ENCODE results near the gene MTRF1. TPM values are rescaled to one million over a fixed set of nuclear protein-coding genes. Genes with fewer than 3 reads are reported as not detected.

The MTRF1 gene
- total RNA-seq, 1 experiment from 2014 or later, result 11.4 TPM

DNA sequence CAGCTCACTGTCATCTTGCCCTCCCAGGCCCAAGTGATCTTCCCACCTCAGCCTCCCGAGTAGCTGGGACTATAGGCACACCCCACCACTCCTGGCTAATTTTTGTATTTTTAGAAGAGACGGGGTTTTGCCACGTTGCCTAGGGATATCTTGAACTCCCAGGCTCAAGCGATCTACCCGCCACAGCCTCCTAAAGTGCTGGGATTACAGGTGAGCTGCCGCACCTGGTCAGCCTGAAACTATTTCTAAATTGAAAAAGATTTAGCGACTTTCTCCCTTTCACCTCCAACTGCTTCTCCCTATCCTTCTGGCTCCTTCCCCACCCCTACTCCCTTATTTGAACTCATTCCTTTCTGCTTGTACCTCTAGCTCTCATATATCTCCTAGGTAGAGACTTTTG lies 27.9 kb upstream of the MTRF1 start:
- no peak for TF ChIP-seq EGR1 (IDR thresholded peaks at IDR 0.05; ENCODE audit: low read depth)
- TF ChIP-seq YY1 (IDR thresholded peaks at IDR 0.05; ENCODE audit: extremely low read depth, insufficient replicate concordance, low read depth, low read length), result no peak
- no peak for TF ChIP-seq SP1 (IDR thresholded peaks at IDR 0.05; ENCODE audit: low read depth)
- no peak for TF ChIP-seq SIN3A (IDR thresholded peaks at IDR 0.05; ENCODE audit: low read depth)
- Histone ChIP-seq H3K36me3 (ENCODE audit: control insufficient read depth in 1 of 2, insufficient read depth in 2 of 2, low read length in 2 of 2) (no peaks in the 10 kb centered on the region), H3K4me3 (replicated peaks in 1 of 2; ENCODE audit: low read depth in 1 of 2, low read length in 2 of 2) (no peak overlapping the region), H3K4me1 (ENCODE audit: control insufficient read depth in 1 of 2, insufficient read depth in 2 of 2, low read length in 2 of 2) (no peaks in the 10 kb centered on the region), H3K27me3 (ENCODE audit: insufficient read depth, low read length) (no peaks in the 10 kb centered on the region), H3K27ac (ENCODE audit: low read depth, low read length) (no peak overlapping the region), H3K9me2 (ENCODE audit: insufficient read depth) (no peaks in the 10 kb centered on the region), H4K20me1 (ENCODE audit: insufficient read depth) (no peaks in the 10 kb centered on the region), H3K9ac (ENCODE audit: low read length) (no peak overlapping the region), H3K79me2 (ENCODE audit: insufficient read depth, low read length) (no peaks in the 10 kb centered on the region), H3K4me2 (ENCODE audit: low read length) (no peak overlapping the region), H3K9me3 (ENCODE audit: control insufficient read depth in 1 of 2, insufficient read depth in 1 of 2, low read depth in 1 of 2, low read length in 2 of 2) (no peaks in the 10 kb centered on the region), H2AFZ (ENCODE audit: low read depth, low read length, poor library complexity, severe bottlenecking) (no peak overlapping the region)
- BruUV-seq (replicated peaks), result no TSS peak
- CTCF ChIA-PET, result no interaction called here
- intact Hi-C loops (cut with micrococcal nuclease), result no loop called here
- ATAC-seq, result no peak
- RAD21 ChIA-PET (ENCODE audit: low non-redundant PET in 1 of 2, low total read pairs in 2 of 2, uncharacterized antibody in 2 of 2, unreplicated experiment in 2 of 2), result no interaction called here
- POLR2A ChIA-PET, result no interaction called here
- no peak for DNase-seq (ENCODE audit: low read depth, low spot score)

DNA sequence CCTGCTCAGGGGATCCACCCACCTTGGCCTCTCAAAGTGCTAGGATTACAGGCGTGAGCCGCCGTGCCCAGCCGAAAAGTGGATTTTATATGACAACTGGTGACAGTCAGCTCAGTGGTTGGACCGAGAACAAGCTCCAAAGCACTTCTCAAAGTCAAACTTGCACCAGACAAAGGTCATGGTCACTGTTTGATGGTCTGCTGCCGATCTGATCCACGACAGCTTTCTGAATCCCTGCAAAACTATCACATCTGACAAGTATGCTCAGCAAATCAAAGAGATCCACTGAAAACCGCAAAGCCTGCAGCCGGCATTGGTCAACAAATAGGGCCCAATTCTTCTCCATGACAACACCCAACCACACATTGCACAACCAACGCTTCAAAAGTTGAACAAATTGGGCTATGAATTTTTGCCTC lies 26.1 kb upstream of the MTRF1 start:
- POLR2A ChIA-PET, result no interaction called here
- peaks cover 3 to 10% of the 10 kb centered on the region in 2 experiments; a peak in 3 of 4 replicates for H3K4me1 ChIP-seq (ENCODE audit: control insufficient read depth in 1 of 2, insufficient read depth in 2 of 2, low read length in 2 of 2)
- no peaks in the 10 kb centered on the region for H3K36me3 ChIP-seq (ENCODE audit: control insufficient read depth in 1 of 2, insufficient read depth in 2 of 2, low read length in 2 of 2)
- H3K9me3 ChIP-seq (ENCODE audit: control insufficient read depth in 1 of 2, insufficient read depth in 1 of 2, low read depth in 1 of 2, low read length in 2 of 2), result no peaks in the 10 kb centered on the region
- H3K4me3 ChIP-seq (replicated peaks in 1 of 2; ENCODE audit: low read depth in 1 of 2, low read length in 2 of 2), result no peak overlapping the region
- no peaks in the 10 kb centered on the region for H4K20me1 ChIP-seq (ENCODE audit: insufficient read depth)
- RAD21 ChIA-PET (ENCODE audit: low non-redundant PET in 1 of 2, low total read pairs in 2 of 2, uncharacterized antibody in 2 of 2, unreplicated experiment in 2 of 2), result no interaction called here
- H3K9ac ChIP-seq (ENCODE audit: low read length), result no peak overlapping the region
- H3K27ac ChIP-seq (ENCODE audit: low read depth, low read length), result no peak overlapping the region
- no peaks in the 10 kb centered on the region for H3K9me2 ChIP-seq (ENCODE audit: insufficient read depth)
- CTCF ChIA-PET, result no interaction called here
- DNase-seq (ENCODE audit: low read depth, low spot score) (no peak), ATAC-seq (no peak)
- intact Hi-C loops (cut with micrococcal nuclease), result no loop called here
- TF ChIP-seq, protein P1, sequence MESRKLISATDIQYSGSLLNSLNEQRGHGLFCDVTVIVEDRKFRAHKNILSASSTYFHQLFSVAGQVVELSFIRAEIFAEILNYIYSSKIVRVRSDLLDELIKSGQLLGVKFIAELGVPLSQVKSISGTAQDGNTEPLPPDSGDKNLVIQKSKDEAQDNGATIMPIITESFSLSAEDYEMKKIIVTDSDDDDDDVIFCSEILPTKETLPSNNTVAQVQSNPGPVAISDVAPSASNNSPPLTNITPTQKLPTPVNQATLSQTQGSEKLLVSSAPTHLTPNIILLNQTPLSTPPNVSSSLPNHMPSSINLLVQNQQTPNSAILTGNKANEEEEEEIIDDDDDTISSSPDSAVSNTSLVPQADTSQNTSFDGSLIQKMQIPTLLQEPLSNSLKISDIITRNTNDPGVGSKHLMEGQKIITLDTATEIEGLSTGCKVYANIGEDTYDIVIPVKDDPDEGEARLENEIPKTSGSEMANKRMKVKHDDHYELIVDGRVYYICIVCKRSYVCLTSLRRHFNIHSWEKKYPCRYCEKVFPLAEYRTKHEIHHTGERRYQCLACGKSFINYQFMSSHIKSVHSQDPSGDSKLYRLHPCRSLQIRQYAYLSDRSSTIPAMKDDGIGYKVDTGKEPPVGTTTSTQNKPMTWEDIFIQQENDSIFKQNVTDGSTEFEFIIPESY (IDR thresholded peaks at IDR 0.05; ENCODE audit: extremely low read depth, insufficient replicate concordance, low read length), result no peak
- H3K4me2 ChIP-seq (ENCODE audit: low read length), result no peak overlapping the region
- H3K27me3 ChIP-seq (ENCODE audit: insufficient read depth, low read length), result no peaks in the 10 kb centered on the region
- BruUV-seq (replicated peaks), result no TSS peak
- no peaks in the 10 kb centered on the region for H3K79me2 ChIP-seq (ENCODE audit: insufficient read depth, low read length)
- no peak overlapping the region for H2AFZ ChIP-seq (ENCODE audit: low read depth, low read length, poor library complexity, severe bottlenecking)
